ENCODE measurements around the gene KRTAP10-5.

KRTAP10-5 gene

GRCh38 chr21:44530221-44530902, 50.0 kb downstream of the KRTAP10-5 start:
- DNase-seq (ENCODE audit: low read depth, low spot score): no peak

- no peak for DNase-seq (ENCODE audit: low read depth, low spot score)
Observed at GRCh38 chr21:44529503-44530125, 50.8 kb downstream of the KRTAP10-5 start.

Measured in ELF-1 (cell line).